Loucy (cell line): ENCODE measurements around the gene BRINP3.

Source experiments
- EZH2phosphoT487 ChIP-seq: fragments of 200-600 bp; IDR thresholded peaks from 2 replicates; pipeline ENCODE4 v1.6.1; 2018; ENCODE audit warnings: antibody characterized with exemption, mild to moderate bottlenecking, moderate library complexity, borderline replicate concordance
- TF ChIP-seq, protein P1 (sequence below): fragments of 200-600 bp; sonication (generic); conservative IDR thresholded peaks from 2 replicates; pipeline ENCODE4 v1.5.1; 2014; ENCODE audit warnings: mild to moderate bottlenecking, antibody characterized with exemption, low read length

- TF ChIP-seq EZH2phosphoT487, result no peak
- TF ChIP-seq, protein P1, sequence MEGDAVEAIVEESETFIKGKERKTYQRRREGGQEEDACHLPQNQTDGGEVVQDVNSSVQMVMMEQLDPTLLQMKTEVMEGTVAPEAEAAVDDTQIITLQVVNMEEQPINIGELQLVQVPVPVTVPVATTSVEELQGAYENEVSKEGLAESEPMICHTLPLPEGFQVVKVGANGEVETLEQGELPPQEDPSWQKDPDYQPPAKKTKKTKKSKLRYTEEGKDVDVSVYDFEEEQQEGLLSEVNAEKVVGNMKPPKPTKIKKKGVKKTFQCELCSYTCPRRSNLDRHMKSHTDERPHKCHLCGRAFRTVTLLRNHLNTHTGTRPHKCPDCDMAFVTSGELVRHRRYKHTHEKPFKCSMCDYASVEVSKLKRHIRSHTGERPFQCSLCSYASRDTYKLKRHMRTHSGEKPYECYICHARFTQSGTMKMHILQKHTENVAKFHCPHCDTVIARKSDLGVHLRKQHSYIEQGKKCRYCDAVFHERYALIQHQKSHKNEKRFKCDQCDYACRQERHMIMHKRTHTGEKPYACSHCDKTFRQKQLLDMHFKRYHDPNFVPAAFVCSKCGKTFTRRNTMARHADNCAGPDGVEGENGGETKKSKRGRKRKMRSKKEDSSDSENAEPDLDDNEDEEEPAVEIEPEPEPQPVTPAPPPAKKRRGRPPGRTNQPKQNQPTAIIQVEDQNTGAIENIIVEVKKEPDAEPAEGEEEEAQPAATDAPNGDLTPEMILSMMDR, result no peak
These were observed 300.9 kb downstream of the BRINP3 start for GRCh38 chr1:190176776-190177175.
